GM10847 (cell line): Measurements from ENCODE around the gene IGFL2.

Experiments used
- POLR2A ChIP-seq: IDR thresholded peaks from 2 replicates; pipeline ENCODE4 v1.6.1; 2011; ENCODE audit not compliant: insufficient read length; ENCODE audit errors: extremely low read depth

Gene IGFL2

DNA sequence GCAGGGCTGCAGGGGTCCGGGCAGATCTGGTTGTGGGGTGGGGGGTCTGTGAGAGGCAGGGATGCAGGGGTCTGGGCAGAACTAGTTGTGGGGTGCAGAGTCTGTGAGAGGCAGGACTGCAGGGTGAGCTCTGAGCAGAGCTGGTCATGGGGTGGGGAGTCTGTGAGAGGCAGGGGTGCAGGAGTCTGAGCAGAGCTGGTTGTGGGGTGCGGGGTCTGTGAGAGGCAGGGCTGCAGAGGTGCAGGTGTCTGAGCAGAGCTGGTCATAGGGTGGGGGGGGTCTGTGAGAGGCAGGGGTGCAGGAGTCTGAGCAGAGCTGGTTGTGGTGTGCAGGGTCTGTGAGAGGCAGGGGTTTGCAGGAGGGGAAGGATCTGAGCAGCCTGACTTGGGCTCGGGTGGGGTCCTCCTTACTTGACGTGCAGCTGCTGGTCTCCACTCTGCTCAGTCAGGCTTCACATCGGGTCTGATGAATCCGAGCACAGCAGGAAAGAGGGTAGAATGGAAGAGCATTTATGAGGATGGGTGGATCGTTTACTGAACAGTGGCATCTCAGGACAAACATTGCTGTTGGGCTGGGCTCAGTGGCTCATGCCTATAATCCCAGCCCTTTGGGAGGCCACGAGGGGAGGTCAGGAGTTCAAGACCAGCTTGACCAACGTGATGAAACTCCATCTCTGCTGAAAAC is 31.2 kb downstream of the IGFL2 start:
- TF ChIP-seq POLR2A: no peak

DNA sequence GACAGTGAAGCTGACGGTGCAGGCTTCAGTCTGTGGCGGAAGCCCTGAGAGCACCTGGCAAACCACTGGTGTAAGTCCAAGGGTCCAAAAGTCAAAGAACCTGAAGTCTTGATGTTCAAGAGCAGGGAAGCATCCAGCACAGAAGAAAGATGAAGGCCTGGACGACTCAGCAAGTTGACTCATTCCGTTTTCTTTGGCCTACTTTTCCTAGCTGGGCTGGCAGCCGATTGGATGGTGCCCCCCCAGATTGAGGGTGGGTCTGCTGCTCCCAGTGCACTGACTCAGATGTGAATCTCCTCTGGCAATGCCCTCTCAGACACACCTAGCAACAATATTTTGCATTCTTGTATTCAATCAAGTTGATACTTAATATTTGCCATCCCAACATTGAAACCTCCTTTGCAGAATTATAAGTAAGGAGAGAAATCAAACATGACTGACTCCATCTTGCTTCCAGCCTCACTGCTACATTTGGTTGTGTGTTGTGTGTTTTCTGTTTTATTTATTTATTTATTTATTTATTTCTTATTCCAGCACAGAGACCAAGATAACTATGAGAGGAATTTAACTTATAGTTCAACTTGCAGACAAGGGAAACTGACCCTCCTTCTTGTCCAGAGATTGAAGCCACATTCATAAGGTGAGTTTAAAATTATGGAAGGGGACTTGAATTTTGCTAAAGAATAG is 32.8 kb downstream of the IGFL2 start:
- no peak for TF ChIP-seq POLR2A

DNA sequence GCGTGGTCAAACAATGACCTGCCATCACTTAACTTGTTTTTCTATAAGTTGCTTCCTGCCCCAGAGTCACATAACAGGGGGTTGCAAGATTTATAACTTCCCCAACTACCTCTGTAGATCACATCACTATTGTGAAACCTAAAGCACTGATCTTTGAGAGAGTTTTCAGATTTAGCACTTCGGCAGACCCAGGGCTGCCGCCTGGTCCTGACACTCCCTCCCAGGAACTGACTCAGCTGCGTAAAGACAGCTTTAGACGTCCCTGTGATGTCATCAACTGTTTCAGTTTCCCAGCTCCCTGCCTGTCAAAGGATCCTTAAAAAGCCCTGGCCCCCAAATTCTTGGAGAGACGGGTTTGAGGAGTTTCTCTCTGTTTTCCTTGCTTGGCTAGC is 33.3 kb downstream of the IGFL2 start:
- TF ChIP-seq POLR2A: no peak

DNA sequence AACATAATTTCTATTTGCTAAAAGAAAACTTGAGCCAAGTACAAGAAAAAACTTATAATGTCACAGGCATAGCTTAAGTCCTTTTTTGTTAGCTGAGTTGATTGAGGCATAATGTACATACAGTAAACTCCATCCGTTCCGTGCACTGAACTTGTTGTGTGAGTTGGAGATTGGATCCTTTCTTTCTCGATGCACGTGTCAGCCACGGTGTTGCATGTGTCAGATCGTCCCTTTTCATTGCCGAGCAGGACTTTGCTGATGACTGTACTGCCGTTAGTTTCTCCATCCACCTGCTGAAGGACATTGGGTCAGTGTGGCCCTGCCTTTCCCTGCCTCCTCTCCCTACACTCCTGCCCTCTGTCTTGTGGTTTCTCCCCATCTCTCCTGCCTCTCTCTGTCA is 34.4 kb downstream of the IGFL2 start:
- no peak for TF ChIP-seq POLR2A

DNA sequence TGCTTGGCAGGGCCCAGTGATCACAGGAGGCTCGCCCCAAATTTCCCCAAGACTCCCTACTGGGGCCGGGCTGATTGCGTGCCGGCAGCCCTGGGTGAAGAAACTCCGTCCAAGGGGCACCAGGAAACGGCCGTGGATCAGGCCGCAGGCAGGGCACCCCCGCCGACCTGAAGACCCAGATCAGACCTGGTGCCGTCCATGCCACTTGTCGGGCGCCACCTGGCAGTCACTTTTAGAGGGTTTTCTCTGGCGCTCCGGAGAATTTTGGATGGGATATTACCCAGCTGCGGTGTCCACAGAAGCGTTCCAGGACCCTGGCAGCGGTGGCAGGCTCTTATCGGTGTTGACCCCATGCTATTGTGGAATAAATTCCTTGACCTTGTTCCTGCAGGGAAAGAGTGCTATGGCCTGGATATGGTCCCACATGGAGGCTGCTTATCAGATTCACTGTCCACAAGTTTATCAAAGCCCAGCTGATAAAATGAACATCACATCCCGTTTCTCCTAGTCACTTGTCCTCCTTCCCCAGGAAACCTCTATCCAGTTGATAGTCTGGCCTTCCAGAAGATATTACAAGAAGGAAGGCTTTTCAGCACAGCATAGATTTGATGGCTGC is 38.2 kb downstream of the IGFL2 start:
- TF ChIP-seq POLR2A: no peak

DNA sequence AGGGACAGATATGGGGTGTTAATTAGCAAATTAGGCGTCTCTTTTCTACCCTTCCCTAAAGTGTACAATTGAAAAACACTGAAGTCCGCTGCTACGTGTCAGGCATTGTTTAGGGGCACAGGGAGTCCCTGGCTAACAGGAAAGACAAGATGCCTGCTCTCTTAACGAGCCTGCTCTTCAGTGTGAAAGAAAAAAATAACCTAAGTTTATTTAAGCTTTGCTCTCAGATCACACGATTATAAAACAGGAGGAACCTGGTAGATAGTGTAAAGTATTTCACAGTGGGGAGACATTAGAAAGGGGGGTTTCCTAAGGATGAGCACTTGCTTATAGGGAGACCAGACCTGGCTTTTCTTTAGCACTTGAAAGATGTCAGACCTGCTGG is 38.7 kb downstream of the IGFL2 start:
- TF ChIP-seq POLR2A: no peak

DNA sequence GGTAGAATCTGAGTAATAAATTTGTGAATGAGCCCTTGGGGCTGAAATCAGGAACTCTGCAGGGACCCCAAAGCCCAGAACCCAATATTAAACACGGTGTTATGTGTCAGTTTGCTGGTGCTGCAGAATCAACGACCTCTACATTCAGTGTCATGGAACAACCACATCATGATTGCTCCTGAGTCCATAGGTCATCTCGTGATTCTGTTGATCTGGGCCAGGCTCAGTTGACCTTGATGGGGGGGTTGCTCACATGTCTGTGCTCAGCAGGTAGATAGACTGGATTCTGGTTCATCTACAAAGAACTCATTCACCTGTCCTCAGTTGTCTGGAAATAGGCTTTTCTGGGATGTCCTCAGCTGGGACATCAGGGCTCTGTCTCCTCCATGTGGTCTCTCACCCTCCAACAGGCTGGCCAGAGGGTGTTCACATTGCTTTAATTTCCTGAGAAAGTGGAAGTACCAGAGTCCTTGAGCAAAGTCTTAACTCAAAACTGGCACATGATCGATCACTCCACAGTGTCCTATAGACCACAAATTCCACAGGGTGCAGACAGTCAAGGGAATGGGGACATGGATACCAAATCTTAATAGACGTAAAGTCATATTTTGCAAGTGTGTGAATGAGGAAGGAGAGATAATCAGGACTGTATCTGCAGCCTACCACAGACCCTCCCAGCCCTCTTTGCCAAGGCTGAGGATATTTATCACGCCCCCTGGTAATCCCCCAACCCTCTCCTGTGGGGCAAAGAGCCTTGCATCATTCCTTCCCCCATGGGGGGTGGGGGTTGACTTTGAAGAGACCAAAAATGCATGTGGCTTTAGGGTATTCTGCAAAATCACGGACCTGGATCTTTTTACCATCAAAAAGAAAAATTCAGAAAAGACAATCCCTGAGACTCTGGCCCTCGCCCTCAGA is 42.2 kb downstream of the IGFL2 start:
- TF ChIP-seq POLR2A: no peak

DNA sequence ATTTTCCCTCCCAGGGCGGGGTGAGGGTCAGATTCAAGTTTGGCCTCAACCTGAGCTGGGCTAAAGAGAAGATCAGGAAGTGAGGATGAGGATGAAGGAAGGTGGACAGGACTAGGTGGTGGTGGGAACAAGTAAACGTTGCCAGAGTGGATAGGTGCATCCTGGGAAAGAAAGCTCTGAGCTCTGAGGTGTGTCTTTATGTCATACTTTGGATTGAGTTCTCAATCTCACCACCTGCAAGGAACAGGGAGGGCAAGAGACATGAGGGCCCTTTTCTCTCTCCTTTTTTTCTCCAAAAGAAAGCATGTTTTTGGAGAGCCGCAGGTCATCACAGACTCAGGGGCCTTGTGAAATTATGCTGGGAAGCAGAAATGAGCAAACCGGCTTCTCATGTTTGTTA is 43.3 kb downstream of the IGFL2 start:
- no peak for TF ChIP-seq POLR2A

DNA sequence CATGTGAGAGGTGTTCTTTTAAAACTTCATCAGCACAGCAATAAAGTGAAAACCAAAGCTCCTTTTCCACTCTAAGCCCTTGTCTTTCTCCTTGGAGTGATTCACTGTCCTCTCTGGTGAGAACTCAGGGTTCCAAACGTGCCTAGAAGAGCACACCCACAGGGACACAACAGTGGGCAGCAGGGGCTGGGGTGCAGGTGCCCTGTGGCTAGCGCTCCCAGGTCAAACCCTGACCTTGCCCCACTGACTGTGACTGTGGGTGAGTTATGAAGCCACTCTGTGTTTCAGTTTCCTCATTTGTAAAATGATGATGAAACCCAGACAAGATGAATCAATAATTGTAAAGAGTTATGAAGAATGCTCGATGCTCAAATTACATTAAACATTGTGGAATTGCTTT is 43.9 kb downstream of the IGFL2 start:
- no peak for TF ChIP-seq POLR2A

DNA sequence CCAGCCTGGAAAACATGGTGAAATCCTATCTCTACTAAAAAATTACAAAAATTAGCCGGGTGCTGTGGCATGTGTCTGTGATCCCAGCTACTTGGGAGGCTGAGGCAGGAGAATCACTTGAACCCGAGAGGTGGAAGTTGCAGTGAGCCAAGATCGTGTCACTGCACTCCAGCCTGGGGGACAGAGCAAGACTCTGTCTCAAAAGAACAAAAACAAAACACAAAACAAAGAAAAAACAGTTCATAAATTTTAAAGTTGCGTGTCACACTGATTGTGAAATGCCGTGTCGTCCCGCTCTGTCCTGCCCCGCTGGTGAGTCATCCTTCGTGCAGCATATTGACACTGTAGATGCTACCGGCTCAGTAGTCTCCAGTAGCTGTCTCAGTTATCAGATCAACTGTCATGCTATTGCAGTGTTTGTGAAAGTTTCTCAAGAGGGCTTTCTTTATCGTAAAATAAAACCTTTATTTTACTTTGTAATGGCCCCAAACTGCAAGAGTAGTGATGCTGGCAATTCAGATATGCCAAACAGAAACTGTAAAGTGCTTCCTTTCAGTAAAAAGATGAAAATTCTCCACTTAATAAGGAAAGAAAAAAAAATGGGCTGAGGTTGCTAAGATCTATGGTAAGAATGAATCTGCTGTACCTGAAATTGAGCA is 45.1 kb downstream of the IGFL2 start:
- no peak for TF ChIP-seq POLR2A

DNA sequence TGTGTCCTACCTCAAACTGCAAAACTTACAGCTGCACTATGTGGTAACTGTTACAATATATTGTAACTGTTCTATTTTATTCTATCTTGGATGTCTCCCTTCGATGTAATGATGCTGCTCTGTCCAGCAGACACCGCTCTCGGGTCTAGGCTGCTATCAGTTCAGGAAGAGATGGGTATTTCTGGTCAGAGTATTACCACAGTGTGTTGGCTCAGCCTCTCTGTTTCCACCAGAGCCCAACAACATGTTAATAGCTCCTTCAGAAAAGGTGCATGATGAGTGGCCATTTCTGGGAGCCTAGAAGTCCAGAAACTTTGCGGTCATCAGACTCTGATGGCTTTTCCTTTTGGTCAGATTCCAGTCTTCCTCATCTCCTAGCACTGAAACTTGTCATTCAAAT is 45.6 kb downstream of the IGFL2 start:
- TF ChIP-seq POLR2A: no peak

DNA sequence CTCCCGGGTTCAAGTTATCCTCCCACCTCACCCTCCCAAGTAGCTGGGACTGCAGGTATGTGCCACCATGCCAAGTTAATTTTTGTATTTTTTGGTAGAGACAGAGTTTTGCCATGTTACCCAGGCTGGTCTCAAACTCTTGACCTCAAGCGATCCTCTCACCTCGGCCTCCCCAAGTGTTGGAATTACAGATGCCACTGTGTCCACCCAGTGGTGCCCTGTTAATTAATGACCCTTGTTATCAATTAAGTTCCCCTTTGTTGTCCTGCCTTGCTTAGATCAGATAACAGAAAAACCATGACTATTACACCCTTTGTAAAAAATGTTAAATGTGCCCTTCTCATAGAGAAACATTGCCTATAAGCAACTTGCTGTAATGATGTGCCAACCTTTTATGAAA is 47.1 kb downstream of the IGFL2 start:
- TF ChIP-seq POLR2A: no peak

DNA sequence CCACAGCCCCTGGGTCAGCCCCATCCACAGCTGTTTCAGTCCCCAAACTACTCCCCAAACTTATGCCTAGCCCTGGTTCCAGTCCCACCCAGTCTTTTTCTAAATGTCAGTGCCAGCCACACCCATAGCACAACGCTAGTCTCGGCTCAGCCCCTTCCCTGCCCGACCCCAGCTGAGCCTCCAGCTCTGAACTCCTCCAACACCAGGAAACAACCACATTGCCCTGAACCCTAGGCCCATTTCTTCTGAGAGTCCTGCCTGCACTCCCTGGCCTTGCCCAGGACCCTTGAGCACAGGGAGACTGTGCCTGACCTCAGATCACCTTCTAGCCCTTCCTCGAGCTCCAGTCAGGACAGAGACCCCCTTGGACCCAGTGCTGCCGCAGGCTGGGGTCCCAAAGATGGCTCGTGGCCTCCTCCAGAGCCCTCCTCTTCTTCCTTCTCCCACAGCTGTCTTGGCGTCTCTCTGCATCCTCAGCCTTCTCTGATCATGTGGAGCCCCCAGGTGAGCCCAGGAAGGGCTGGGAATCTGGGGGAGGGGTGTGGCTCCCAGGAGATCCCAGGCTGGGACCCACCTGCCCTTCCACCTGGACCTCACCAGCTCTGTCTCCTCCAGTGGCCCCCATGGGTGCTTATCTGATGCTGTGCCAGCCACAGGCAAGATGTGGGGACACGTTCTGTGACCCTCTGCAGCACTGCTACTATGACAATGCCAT is 48.5 kb downstream of the IGFL2 start:
- TF ChIP-seq POLR2A: no peak

DNA sequence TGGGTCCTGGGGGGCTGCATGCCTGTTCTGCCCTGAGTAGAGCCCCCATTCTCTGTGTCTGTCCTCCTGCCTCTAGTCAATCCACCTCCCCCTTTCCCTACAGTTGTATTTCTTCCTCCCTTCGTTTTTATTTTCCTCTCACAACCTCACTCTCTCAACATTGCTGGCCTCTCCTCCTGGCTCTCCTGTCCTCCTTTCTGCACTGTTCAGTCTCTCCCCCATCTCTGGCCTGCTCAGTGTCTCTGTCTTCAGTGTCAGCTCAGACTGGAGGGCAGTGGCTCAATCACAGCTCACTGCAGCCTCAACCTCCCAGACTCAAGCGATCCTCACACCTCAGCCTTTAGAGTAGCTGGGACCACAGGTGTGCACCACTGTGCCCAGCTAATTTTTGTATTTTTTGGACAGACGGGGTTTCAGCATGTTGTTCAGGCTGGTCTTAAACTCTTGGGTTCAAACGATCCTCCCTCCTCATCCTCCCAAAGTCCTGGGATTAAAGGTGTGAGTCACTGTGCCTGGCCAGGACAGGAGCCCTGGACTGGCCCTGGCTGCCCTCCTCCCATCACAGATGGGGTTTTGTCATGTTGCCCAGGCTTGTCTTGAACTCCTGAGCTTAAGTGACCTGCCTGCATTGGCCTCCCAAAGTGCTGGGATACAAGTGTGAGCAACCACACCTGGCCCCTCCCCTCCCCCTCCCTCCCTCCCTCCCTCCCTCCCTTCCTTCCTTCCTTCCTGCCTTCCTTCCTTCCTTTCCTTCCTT is 49.5 kb downstream of the IGFL2 start:
- no peak for TF ChIP-seq POLR2A
